Parathyroid adenoma (tissue), 2 donors: ENCODE measurements around the gene POU6F2.

Experiments
- H2AFZ ChIP-seq: fragments of 300-600 bp; sonication (generic); one replicate; pipeline ENCODE4 v1.7.0; 2017; ENCODE audit warnings: antibody characterized with exemption, mild to moderate bottlenecking
- H3K27ac ChIP-seq: fragments of 300-600 bp; sonication (generic); one replicate; pipeline ENCODE4 v1.7.0; 2017
- H3K27me3 ChIP-seq: fragments of 300-600 bp; sonication (generic); one replicate; pipeline ENCODE4 v1.7.0; 2017; ENCODE audit warnings: low read length; ENCODE audit not compliant: control insufficient read depth, insufficient read depth
- H3K36me3 ChIP-seq: fragments of 300-600 bp; sonication (generic); one replicate; pipeline ENCODE4 v1.7.0; 2017; ENCODE audit warnings: low read length; ENCODE audit not compliant: control insufficient read depth, insufficient read depth
- H3K4me1 ChIP-seq: fragments of 300-600 bp; sonication (generic); one replicate; pipeline ENCODE4 v1.7.0; 2017; ENCODE audit warnings: control low read depth
- H3K4me2 ChIP-seq: fragments of 300-600 bp; sonication (generic); one replicate; pipeline ENCODE4 v1.7.0; 2017; ENCODE audit warnings: low read length
- H3K4me3 ChIP-seq: fragments of 300-600 bp; sonication (generic); one replicate; pipeline ENCODE4 v1.7.0; 2017; ENCODE audit warnings: low read depth, low read length
- H3K79me2 ChIP-seq: fragments of 300-600 bp; sonication (generic); one replicate; pipeline ENCODE4 v1.7.0; 2017; ENCODE audit warnings: control low read depth
- H3K9ac ChIP-seq: fragments of 300-600 bp; sonication (generic); one replicate; pipeline ENCODE4 v1.7.0; 2017; ENCODE audit warnings: mild to moderate bottlenecking
- H3K9me3 ChIP-seq: fragments of 300-600 bp; sonication (generic); one replicate; pipeline ENCODE4 v1.7.0; 2017; ENCODE audit warnings: low read length; ENCODE audit not compliant: control insufficient read depth
- CTCF ChIP-seq: fragments of 300-600 bp; sonication (generic); IDR thresholded peaks from one replicate; pipeline ENCODE4 v1.7.0; 2017; ENCODE audit warnings: antibody characterized with exemption, mild to moderate bottlenecking
- donor health status: primary hyperparathyroidism.

POU6F2 gene

GRCh38 chr7:39342763-39343162 is 365.1 kb downstream of the POU6F2 start:
- H3K27me3 ChIP-seq, result no peaks in the 10 kb centered on the region
- H3K4me1 ChIP-seq, result no peaks in the 10 kb centered on the region
- H3K9me3 ChIP-seq, result no peaks in the 10 kb centered on the region
- H3K27ac ChIP-seq, result no peak overlapping the region
- H2AFZ ChIP-seq, result no peak overlapping the region
- H3K9ac ChIP-seq, result no peak overlapping the region
- no peaks in the 10 kb centered on the region for H3K79me2 ChIP-seq
- no peak for TF ChIP-seq CTCF
- no peak overlapping the region for H3K4me3 ChIP-seq
- no peak overlapping the region for H3K4me2 ChIP-seq
- no peaks in the 10 kb centered on the region for H3K36me3 ChIP-seq

GRCh38 chr7:39349452-39350123 is 371.9 kb downstream of the POU6F2 start:
- no peaks in the 10 kb centered on the region for H3K27me3 ChIP-seq
- H3K79me2 ChIP-seq, result no peaks in the 10 kb centered on the region
- no peak overlapping the region for H2AFZ ChIP-seq
- no peaks in the 10 kb centered on the region for H3K36me3 ChIP-seq
- no peak overlapping the region for H3K4me3 ChIP-seq
- no peak overlapping the region for H3K27ac ChIP-seq
- no peak overlapping the region for H3K4me2 ChIP-seq
- no peak overlapping the region for H3K9ac ChIP-seq
- no peaks in the 10 kb centered on the region for H3K9me3 ChIP-seq
- no peaks in the 10 kb centered on the region for H3K4me1 ChIP-seq
- TF ChIP-seq CTCF, result no peak

DNA sequence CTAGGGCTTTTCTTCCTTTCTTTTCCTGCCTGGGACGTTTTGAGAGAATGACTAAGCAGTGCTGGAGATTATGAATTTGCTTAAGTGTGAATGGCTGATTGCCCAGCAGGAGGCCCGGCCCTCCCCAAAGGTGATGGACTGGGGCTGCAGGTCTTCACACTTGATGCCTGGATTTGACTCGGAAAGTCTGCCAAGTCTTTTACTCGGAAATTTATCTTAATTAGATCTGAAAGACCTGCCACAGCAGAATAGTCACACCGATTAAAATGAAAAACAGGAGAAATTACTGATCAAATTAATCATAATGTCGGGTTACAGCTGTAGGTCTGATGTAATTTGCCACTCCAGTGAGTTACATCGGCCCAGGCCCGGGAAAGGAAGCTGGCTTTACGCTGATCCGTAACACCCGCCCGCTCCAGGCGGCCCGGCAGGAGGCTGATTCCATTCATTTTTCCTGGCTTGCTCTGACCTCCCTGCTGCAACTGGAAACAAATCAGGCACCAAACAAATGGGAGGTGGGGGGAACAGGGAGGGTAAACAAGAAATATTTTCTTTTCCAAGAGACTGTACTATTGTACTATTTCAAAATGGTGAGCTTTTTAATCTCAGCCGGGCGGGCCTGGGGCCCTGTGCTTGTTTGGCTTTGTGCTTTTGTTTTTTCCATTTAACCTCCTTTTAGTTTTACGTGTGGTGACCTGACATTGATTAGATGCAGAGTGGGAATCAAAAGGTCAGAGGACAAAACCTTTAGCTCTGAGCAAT is 376.1 kb downstream of the POU6F2 start:
- no peak for TF ChIP-seq CTCF
- Histone ChIP-seq H3K9me3 (no peaks in the 10 kb centered on the region), H3K4me2 (no peak overlapping the region), H2AFZ (peak overlapping the region; percentile 51), H3K36me3 (no peaks in the 10 kb centered on the region), H3K4me1 (no peaks in the 10 kb centered on the region), H3K4me3 (no peak overlapping the region), H3K27ac (no peak overlapping the region), H3K9ac (no peak overlapping the region), H3K27me3 (no peaks in the 10 kb centered on the region), H3K79me2 (no peaks in the 10 kb centered on the region)

DNA sequence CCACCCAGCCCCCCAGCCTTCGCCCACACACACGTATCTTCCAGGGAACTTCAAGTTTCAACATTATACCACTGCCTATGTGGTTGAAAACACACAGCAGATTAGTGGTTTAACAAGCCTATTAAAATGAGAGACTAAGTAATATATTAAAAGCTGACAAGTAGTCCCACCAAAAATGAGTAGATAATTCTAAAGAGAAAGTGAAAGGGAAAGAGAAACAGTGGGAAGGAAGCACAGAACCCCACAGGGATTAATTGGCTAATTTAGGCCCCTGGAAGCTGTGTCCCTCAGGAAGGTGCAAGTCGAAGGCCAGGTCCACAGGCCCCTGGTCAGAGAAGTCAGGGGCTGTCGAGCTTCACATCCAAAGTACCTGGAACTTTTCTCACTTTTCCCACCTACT is 378.0 kb downstream of the POU6F2 start:
- H3K27me3 ChIP-seq, result no peaks in the 10 kb centered on the region
- no peak overlapping the region for H3K9ac ChIP-seq
- no peaks in the 10 kb centered on the region for H3K9me3 ChIP-seq
- TF ChIP-seq CTCF, result no peak
- no peak overlapping the region for H2AFZ ChIP-seq
- H3K4me3 ChIP-seq, result no peak overlapping the region
- H3K27ac ChIP-seq, result no peak overlapping the region
- no peaks in the 10 kb centered on the region for H3K36me3 ChIP-seq
- H3K4me1 ChIP-seq, result no peaks in the 10 kb centered on the region
- no peak overlapping the region for H3K4me2 ChIP-seq
- H3K79me2 ChIP-seq, result no peaks in the 10 kb centered on the region
